ENCODE measurements around the gene TRANK1. TPM values are rescaled to one million over a fixed set of nuclear protein-coding genes. Genes with fewer than 3 reads are reported as not detected.

Gene TRANK1
- total RNA-seq, 1 experiment from 2014 or later = 1.1 TPM

- Histone ChIP-seq H3K79me2 (ENCODE audit: insufficient read depth, low read length) (no peaks in the 10 kb centered on the region), H3K9ac (ENCODE audit: low read length) (no peak overlapping the region), H2AFZ (ENCODE audit: low read depth, low read length, poor library complexity, severe bottlenecking) (no peak overlapping the region), H4K20me1 (ENCODE audit: insufficient read depth) (no peaks in the 10 kb centered on the region), H3K9me2 (ENCODE audit: insufficient read depth) (no peaks in the 10 kb centered on the region), H3K4me1 (ENCODE audit: control insufficient read depth in 1 of 2, insufficient read depth in 2 of 2, low read length in 2 of 2) (no peaks in the 10 kb centered on the region), H3K27ac (ENCODE audit: low read depth, low read length) (no peak overlapping the region), H3K36me3 (ENCODE audit: control insufficient read depth in 1 of 2, insufficient read depth in 2 of 2, low read length in 2 of 2) (no peaks in the 10 kb centered on the region), H3K4me3 (replicated peaks in 1 of 2; ENCODE audit: low read depth in 1 of 2, low read length in 2 of 2) (no peak overlapping the region), H3K4me2 (ENCODE audit: low read length) (no peak overlapping the region), H3K27me3 (ENCODE audit: insufficient read depth, low read length) (no peaks in the 10 kb centered on the region; the same call in 1 of the 2 replicates), H3K9me3 (ENCODE audit: control insufficient read depth in 1 of 2, insufficient read depth in 1 of 2, low read depth in 1 of 2, low read length in 2 of 2) (no peaks in the 10 kb centered on the region)
- TF ChIP-seq JUND (IDR thresholded peaks at IDR 0.05) = no peak
- TF ChIP-seq TCF7L2 (IDR thresholded peaks at IDR 0.05; ENCODE audit: borderline replicate concordance, extremely low read depth, insufficient read depth, insufficient read length) = no peak
- TF ChIP-seq, protein P1, sequence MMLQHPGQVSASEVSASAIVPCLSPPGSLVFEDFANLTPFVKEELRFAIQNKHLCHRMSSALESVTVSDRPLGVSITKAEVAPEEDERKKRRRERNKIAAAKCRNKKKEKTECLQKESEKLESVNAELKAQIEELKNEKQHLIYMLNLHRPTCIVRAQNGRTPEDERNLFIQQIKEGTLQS (IDR thresholded peaks at IDR 0.05) = no peak
- TF ChIP-seq ZNF274 (IDR thresholded peaks at IDR 0.05; ENCODE audit: low read depth, low read length) = no peak
- no peak for TF ChIP-seq FOSL1 (IDR thresholded peaks at IDR 0.05; ENCODE audit: low read depth)
- no peak for TF ChIP-seq EZH2phosphoT487 (IDR thresholded peaks at IDR 0.05; ENCODE audit: borderline replicate concordance)
- no peak for TF ChIP-seq YY1 (IDR thresholded peaks at IDR 0.05; ENCODE audit: extremely low read depth, insufficient replicate concordance, low read depth, low read length)
- TF ChIP-seq, protein P2, sequence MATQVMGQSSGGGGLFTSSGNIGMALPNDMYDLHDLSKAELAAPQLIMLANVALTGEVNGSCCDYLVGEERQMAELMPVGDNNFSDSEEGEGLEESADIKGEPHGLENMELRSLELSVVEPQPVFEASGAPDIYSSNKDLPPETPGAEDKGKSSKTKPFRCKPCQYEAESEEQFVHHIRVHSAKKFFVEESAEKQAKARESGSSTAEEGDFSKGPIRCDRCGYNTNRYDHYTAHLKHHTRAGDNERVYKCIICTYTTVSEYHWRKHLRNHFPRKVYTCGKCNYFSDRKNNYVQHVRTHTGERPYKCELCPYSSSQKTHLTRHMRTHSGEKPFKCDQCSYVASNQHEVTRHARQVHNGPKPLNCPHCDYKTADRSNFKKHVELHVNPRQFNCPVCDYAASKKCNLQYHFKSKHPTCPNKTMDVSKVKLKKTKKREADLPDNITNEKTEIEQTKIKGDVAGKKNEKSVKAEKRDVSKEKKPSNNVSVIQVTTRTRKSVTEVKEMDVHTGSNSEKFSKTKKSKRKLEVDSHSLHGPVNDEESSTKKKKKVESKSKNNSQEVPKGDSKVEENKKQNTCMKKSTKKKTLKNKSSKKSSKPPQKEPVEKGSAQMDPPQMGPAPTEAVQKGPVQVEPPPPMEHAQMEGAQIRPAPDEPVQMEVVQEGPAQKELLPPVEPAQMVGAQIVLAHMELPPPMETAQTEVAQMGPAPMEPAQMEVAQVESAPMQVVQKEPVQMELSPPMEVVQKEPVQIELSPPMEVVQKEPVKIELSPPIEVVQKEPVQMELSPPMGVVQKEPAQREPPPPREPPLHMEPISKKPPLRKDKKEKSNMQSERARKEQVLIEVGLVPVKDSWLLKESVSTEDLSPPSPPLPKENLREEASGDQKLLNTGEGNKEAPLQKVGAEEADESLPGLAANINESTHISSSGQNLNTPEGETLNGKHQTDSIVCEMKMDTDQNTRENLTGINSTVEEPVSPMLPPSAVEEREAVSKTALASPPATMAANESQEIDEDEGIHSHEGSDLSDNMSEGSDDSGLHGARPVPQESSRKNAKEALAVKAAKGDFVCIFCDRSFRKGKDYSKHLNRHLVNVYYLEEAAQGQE (IDR thresholded peaks at IDR 0.05; ENCODE audit: low read depth) = no peak
- no peak for TF ChIP-seq SRF (IDR thresholded peaks at IDR 0.05; ENCODE audit: low read depth)
- TF ChIP-seq, protein P3, sequence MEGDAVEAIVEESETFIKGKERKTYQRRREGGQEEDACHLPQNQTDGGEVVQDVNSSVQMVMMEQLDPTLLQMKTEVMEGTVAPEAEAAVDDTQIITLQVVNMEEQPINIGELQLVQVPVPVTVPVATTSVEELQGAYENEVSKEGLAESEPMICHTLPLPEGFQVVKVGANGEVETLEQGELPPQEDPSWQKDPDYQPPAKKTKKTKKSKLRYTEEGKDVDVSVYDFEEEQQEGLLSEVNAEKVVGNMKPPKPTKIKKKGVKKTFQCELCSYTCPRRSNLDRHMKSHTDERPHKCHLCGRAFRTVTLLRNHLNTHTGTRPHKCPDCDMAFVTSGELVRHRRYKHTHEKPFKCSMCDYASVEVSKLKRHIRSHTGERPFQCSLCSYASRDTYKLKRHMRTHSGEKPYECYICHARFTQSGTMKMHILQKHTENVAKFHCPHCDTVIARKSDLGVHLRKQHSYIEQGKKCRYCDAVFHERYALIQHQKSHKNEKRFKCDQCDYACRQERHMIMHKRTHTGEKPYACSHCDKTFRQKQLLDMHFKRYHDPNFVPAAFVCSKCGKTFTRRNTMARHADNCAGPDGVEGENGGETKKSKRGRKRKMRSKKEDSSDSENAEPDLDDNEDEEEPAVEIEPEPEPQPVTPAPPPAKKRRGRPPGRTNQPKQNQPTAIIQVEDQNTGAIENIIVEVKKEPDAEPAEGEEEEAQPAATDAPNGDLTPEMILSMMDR (IDR thresholded peaks at IDR 0.05 in 2 of 3, conservative IDR thresholded peaks at IDR 0.05 in 1 of 3; ENCODE audit: borderline replicate concordance in 1 of 3, insufficient read depth in 1 of 3, low read depth in 2 of 3, low read length in 2 of 3) = no peak
- no peak for TF ChIP-seq EZH2 (IDR thresholded peaks at IDR 0.05)
- TF ChIP-seq SP1 (IDR thresholded peaks at IDR 0.05; ENCODE audit: low read depth) = no peak
- no peak for TF ChIP-seq CBX3 (IDR thresholded peaks at IDR 0.05; ENCODE audit: low read depth)
- no peak for TF ChIP-seq MAX (IDR thresholded peaks at IDR 0.05)
- POLR2A ChIA-PET = no interaction called here
- no TSS peak for BruUV-seq (replicated peaks)
- DNase-seq (ENCODE audit: low read depth, low spot score) (no peak), ATAC-seq (no peak)
- RAD21 ChIA-PET (ENCODE audit: low non-redundant PET in 1 of 2, low total read pairs in 2 of 2, uncharacterized antibody in 2 of 2, unreplicated experiment in 2 of 2) = no interaction called here
- CTCF ChIA-PET = interaction anchor here (0.8 kb wide), 1 partner anchor 18 kb away, joined by 3 read pairs; no protein-coding TSS in a partner anchor
- intact Hi-C loops (cut with micrococcal nuclease) = no loop called here
These were observed 94.1 kb downstream of the TRANK1 start for GRCh38 chr3:36850743-36851142.
